Suprapubic skin (tissue), 4 donors: ENCODE results near the gene SAYSD1. TPM values are rescaled to one million over a fixed set of nuclear protein-coding genes. Genes with fewer than 3 reads are reported as not detected.
A peak's percentile ranks its signal among the peaks of the same experiment; 100 is the strongest.

Experiments
- DNase-seq, 2 donors: peaks; one replicate each; pipeline ENCODE4 v3.0.0-alpha.2; 2019; ENCODE audit warnings: low spot score in 2 of 2
- H3K27ac ChIP-seq: fragments of 200-600 bp; sonication (generic); one replicate; pipeline ENCODE4 v1.5.1; 2019
- H3K27me3 ChIP-seq: fragments of 200-600 bp; sonication (generic); one replicate; pipeline ENCODE4 v1.5.1; 2019
- H3K36me3 ChIP-seq: fragments of 200-600 bp; sonication (generic); one replicate; pipeline ENCODE4 v1.5.1; 2019
- H3K4me1 ChIP-seq: fragments of 200-600 bp; sonication (generic); one replicate; pipeline ENCODE4 v1.5.1; 2019
- H3K4me3 ChIP-seq: fragments of 200-600 bp; sonication (generic); one replicate; pipeline ENCODE4 v1.5.1; 2019; ENCODE audit warnings: mild to moderate bottlenecking
- H3K9me3 ChIP-seq: fragments of 200-600 bp; sonication (generic); one replicate; pipeline ENCODE4 v1.5.1; 2019
- CTCF ChIP-seq, 2 donors: fragments of 200-600 bp in 1 of 2; fragments of 450-650 bp in 1 of 2; sonication (generic) in 1 of 2; IDR thresholded peaks; one replicate each; pipeline ENCODE4 v1.5.1; 2016 to 2019; ENCODE audit warnings: antibody characterized with exemption in 2 of 2, mild to moderate bottlenecking in 1 of 2, moderate library complexity in 1 of 2
- EP300 ChIP-seq: sonication (generic); formaldehyde crosslinking; IDR thresholded peaks from one replicate; pipeline ENCODE4 v1.6.1; 2017; ENCODE audit warnings: antibody characterized with exemption
- POLR2A ChIP-seq, 2 donors: fragments of 450-650 bp; IDR thresholded peaks; one replicate each; pipeline ENCODE4 v1.6.1; 2017; ENCODE audit warnings: antibody characterized with exemption in 2 of 2, mild to moderate bottlenecking in 2 of 2, moderate library complexity in 2 of 2
- POLR2AphosphoS5 ChIP-seq, 3 donors: sonication (generic); formaldehyde crosslinking; IDR thresholded peaks; one replicate each; pipeline ENCODE4 v1.6.1; 2017; ENCODE audit warnings: antibody characterized with exemption in 3 of 3
- WGBS: methylation state at CpG from one replicate; pipeline ENCODE4 v1.1.5; 2018; 5-methylcytosine and 5-hydroxymethylcytosine counted together
- total RNA-seq, 4 donors: library from RNA; depleted of rRNA; stranded (reverse); fragments of >200 nt; gene quantifications; one replicate each; pipeline ENCODE4 v1.1.0, GENCODE V29; 2016

The SAYSD1 gene
- total RNA-seq, 4 donors from 2014 or later = 12.1 to 17.4 (median 14.4) TPM

- no peaks in the 10 kb centered on the region for H3K9me3 ChIP-seq
- TF ChIP-seq POLR2A (IDR thresholded peaks at IDR 0.05) = no peak
- no peak for TF ChIP-seq CTCF (IDR thresholded peaks at IDR 0.05)
- TF ChIP-seq POLR2AphosphoS5 (IDR thresholded peaks at IDR 0.05) = no peak
- TF ChIP-seq EP300 = no peak
- H3K27ac ChIP-seq = no peak overlapping the region
- H3K27me3 ChIP-seq = no peaks in the 10 kb centered on the region
- DNase-seq = peak in 1 of 2 donors; percentile 39
- H3K4me1 ChIP-seq = no peaks in the 10 kb centered on the region
- 75% methylated on average over 9 of the region's 9 CpGs for WGBS
- no peak overlapping the region for H3K4me3 ChIP-seq
- H3K36me3 ChIP-seq = no peaks in the 10 kb centered on the region
Measured at GRCh38 chr6:39076623-39077535, 38.1 kb downstream of the SAYSD1 start.

GRCh38 chr6:39075807-39076622, 39.0 kb downstream of the SAYSD1 start:
- TF ChIP-seq POLR2A (IDR thresholded peaks at IDR 0.05) (no peak), POLR2AphosphoS5 (IDR thresholded peaks at IDR 0.05) (no peak), EP300 (no peak), CTCF (IDR thresholded peaks at IDR 0.05) (no peak)
- Histone ChIP-seq H3K27me3 (no peaks in the 10 kb centered on the region), H3K9me3 (no peaks in the 10 kb centered on the region), H3K4me1 (no peaks in the 10 kb centered on the region), H3K27ac (no peak overlapping the region), H3K4me3 (no peak overlapping the region), H3K36me3 (no peaks in the 10 kb centered on the region)
- DNase-seq = peak; percentile 43 to 44
- 78% methylated on average over 10 of the region's 11 CpGs for WGBS

- Histone ChIP-seq H3K36me3 (no peaks in the 10 kb centered on the region), H3K27me3 (no peaks in the 10 kb centered on the region), H3K9me3 (no peaks in the 10 kb centered on the region), H3K27ac (no peak overlapping the region), H3K4me1 (no peaks in the 10 kb centered on the region), H3K4me3 (no peak overlapping the region)
- TF ChIP-seq POLR2A (IDR thresholded peaks at IDR 0.05) (no peak), CTCF (IDR thresholded peaks at IDR 0.05) (no peak), POLR2AphosphoS5 (IDR thresholded peaks at IDR 0.05) (no peak), EP300 (no peak)
- no peak for DNase-seq
- WGBS = 72% methylated on average over 12 of the region's 12 CpGs
Measured at GRCh38 chr6:39075010-39075686, 39.8 kb downstream of the SAYSD1 start.

GRCh38 chr6:39074486-39074885, 40.5 kb downstream of the SAYSD1 start:
- no peaks in the 10 kb centered on the region for H3K4me1 ChIP-seq
- DNase-seq = peak in 1 of 2 donors; percentile 54
- WGBS = 73% methylated on average over 9 of the region's 9 CpGs
- H3K27me3 ChIP-seq = no peaks in the 10 kb centered on the region
- TF ChIP-seq POLR2A (IDR thresholded peaks at IDR 0.05) = no peak
- TF ChIP-seq CTCF (IDR thresholded peaks at IDR 0.05) = no peak
- TF ChIP-seq EP300 = no peak
- TF ChIP-seq POLR2AphosphoS5 (IDR thresholded peaks at IDR 0.05) = no peak
- H3K4me3 ChIP-seq = no peak overlapping the region
- no peaks in the 10 kb centered on the region for H3K9me3 ChIP-seq
- no peaks in the 10 kb centered on the region for H3K36me3 ChIP-seq
- no peak overlapping the region for H3K27ac ChIP-seq
